Measurements from ENCODE around the gene SDF4.

The SDF4 gene

GRCh38 chr1:1167841-1168450 is 63.9 kb downstream of the SDF4 start:
- Histone ChIP-seq H3K36me3 (ENCODE audit: insufficient read depth, low read length) (no peaks in the 10 kb centered on the region), H3K27ac (ENCODE audit: low read length) (no peak overlapping the region), H3K79me2 (ENCODE audit: insufficient read depth, low read length) (no peaks in the 10 kb centered on the region), H3K4me3 (ENCODE audit: low read depth in 1 of 2, low read length in 2 of 2) (no peak overlapping the region), H3K4me2 (ENCODE audit: insufficient read depth, low read length) (no peak overlapping the region), H3K27me3 (ENCODE audit: insufficient read depth, low read length, poor library complexity) (peaks cover 3% of the 10 kb centered on the region), H3K9me3 (ENCODE audit: insufficient read depth, low read length, severe bottlenecking) (no peaks in the 10 kb centered on the region), H3K9ac (ENCODE audit: low read depth, low read length) (no peak overlapping the region), H4K20me1 (ENCODE audit: insufficient read depth, low read length) (peaks cover 4% of the 10 kb centered on the region; the same call in 1 of the 2 replicates), H2AFZ (ENCODE audit: low read depth, low read length) (no peak overlapping the region), H3K4me1 (ENCODE audit: insufficient read depth, low read length) (no peaks in the 10 kb centered on the region)
- DNase-seq = no peak
- no peak for ATAC-seq (ENCODE audit: insufficient read depth, low read depth)
- TF ChIP-seq CTCF (IDR thresholded peaks at IDR 0.05; ENCODE audit: borderline replicate concordance, extremely low read depth, low read length, poor library complexity, severe bottlenecking) (no peak), EZH2 (IDR thresholded peaks at IDR 0.05; ENCODE audit: borderline replicate concordance, low read depth, low read length, severe bottlenecking) (no peak)

- Histone ChIP-seq H3K9me3 (ENCODE audit: insufficient read depth, low read length, severe bottlenecking) (no peaks in the 10 kb centered on the region), H3K4me2 (ENCODE audit: insufficient read depth, low read length) (no peak overlapping the region), H3K4me3 (ENCODE audit: low read depth in 1 of 2, low read length in 2 of 2) (no peak overlapping the region), H4K20me1 (ENCODE audit: insufficient read depth, low read length) (peaks cover 4% of the 10 kb centered on the region; the same call in 1 of the 2 replicates), H3K9ac (ENCODE audit: low read depth, low read length) (no peak overlapping the region), H3K27me3 (ENCODE audit: insufficient read depth, low read length, poor library complexity) (peaks cover 3% of the 10 kb centered on the region), H2AFZ (ENCODE audit: low read depth, low read length) (no peak overlapping the region), H3K27ac (ENCODE audit: low read length) (no peak overlapping the region), H3K79me2 (ENCODE audit: insufficient read depth, low read length) (no peaks in the 10 kb centered on the region), H3K4me1 (ENCODE audit: insufficient read depth, low read length) (no peaks in the 10 kb centered on the region), H3K36me3 (ENCODE audit: insufficient read depth, low read length) (no peaks in the 10 kb centered on the region)
- DNase-seq (no peak), ATAC-seq (ENCODE audit: insufficient read depth, low read depth) (no peak)
- TF ChIP-seq CTCF (IDR thresholded peaks at IDR 0.05; ENCODE audit: borderline replicate concordance, extremely low read depth, low read length, poor library complexity, severe bottlenecking) = no peak
- no peak for TF ChIP-seq EZH2 (IDR thresholded peaks at IDR 0.05; ENCODE audit: borderline replicate concordance, low read depth, low read length, severe bottlenecking)
Observed at GRCh38 chr1:1167398-1167821, 64.4 kb downstream of the SDF4 start.

Data from DND-41 (cell line).